Measurements from ENCODE around the gene CEP97. TPM values are rescaled to one million over a fixed set of nuclear protein-coding genes. Genes with fewer than 3 reads are reported as not detected.

Gene CEP97
- total RNA-seq (2022) (11.5 and 14.2 TPM in 2 replicates), Bru-seq, nascent RNA (percentile 62 among the genes with signal in this experiment), BruChase-seq, experiment 1, labeled RNA remaining after a 6-hour chase (percentile 74 among the genes with signal in this experiment), BruChase-seq, experiment 2, labeled RNA remaining after a 2-hour chase (percentile 77 among the genes with signal in this experiment)
- long read RNA-seq, full-length matches to known transcripts = 2 of 5 reads
- long read RNA-seq, partial matches to known transcripts = 2 of 5 reads
- long read RNA-seq, other reads (novel, unspliced or antisense) = 1 of 5 reads

GRCh38 chr3:101724329-101725193 is at the start of gene CEP97:
Gene CEP97, plus strand, starts transcription at chr3:101724614. Its CDS starts 63 bp downstream, at chr3:101724677.
- Mint-ChIP-seq H3K27ac (ENCODE audit: low read depth, unreplicated experiment) (peak within 1 kb of the TSS; percentile 84), H3K4me1 (ENCODE audit: insufficient read depth, unreplicated experiment) (peaks cover 30% of the 10 kb centered on the region), H3K9me3 (ENCODE audit: unreplicated experiment) (no peaks in the 10 kb centered on the region), H3K4me3 (ENCODE audit: unreplicated experiment) (peak within 1 kb of the TSS; percentile 97), H3K36me3 (ENCODE audit: insufficient read depth, unreplicated experiment) (peaks cover 27% of the 10 kb centered on the region), H3K27me3 (ENCODE audit: insufficient read depth, unreplicated experiment) (no peaks in the 10 kb centered on the region)
- intact Hi-C loops (cut with micrococcal nuclease) = loop anchor here (1.0 to 2.0 kb wide), 2 partner anchors 30 to 47 kb away; partner anchors contain the start of gene ZBTB11
- TF ChIP-seq CTCF (IDR thresholded peaks at IDR 0.05; ENCODE audit: unreplicated experiment) = no peak
- BruUV-seq (replicated peaks) = no TSS peak
- ChIA-PET POLR2A (interaction anchor here (0.6 to 3.4 kb wide), 21 partner anchors 9 to 1339 kb away, joined by 3 to 50 read pairs (median 3); partner anchors contain the start of genes NFKBIZ, NXPE3, PCNP and RPL24), CTCF (interaction anchor here (0.6 to 1.6 kb wide), 6 partner anchors 13 to 54 kb away, joined by 3 to 10 read pairs (median 4); partner anchors contain the start of gene NXPE3)
- DNase-seq (ENCODE audit: unreplicated experiment) = peak; percentile 93

- CTCF ChIA-PET = interaction anchor here (0.8 to 2.4 kb wide), 4 partner anchors 9 to 549 kb away, joined by 4 to 16 read pairs (median 5); partner anchors contain the start of gene PCNP
- Mint-ChIP-seq H3K27ac (ENCODE audit: low read depth, unreplicated experiment) (peak overlapping the region; percentile 93), H3K36me3 (ENCODE audit: insufficient read depth, unreplicated experiment) (peaks cover 36% of the 10 kb centered on the region), H3K4me1 (ENCODE audit: insufficient read depth, unreplicated experiment) (peaks cover 27% of the 10 kb centered on the region), H3K9me3 (ENCODE audit: unreplicated experiment) (no peaks in the 10 kb centered on the region), H3K4me3 (ENCODE audit: unreplicated experiment) (peak overlapping the region; percentile 82), H3K27me3 (ENCODE audit: insufficient read depth, unreplicated experiment) (no peaks in the 10 kb centered on the region)
- TF ChIP-seq CTCF (IDR thresholded peaks at IDR 0.05; ENCODE audit: unreplicated experiment) = no peak
- no peak for DNase-seq (ENCODE audit: unreplicated experiment)
- TSS peak; percentile 22 for BruUV-seq (replicated peaks)
- intact Hi-C loops (cut with micrococcal nuclease) = loop anchor here (2.0 kb wide), 1 partner anchor 101 kb away; the partner anchor contains the start of gene PCNP
- POLR2A ChIA-PET = interaction anchor here (0.6 to 7.4 kb wide), 25 partner anchors 8 to 1635 kb away, joined by 3 to 180 read pairs (median 5); partner anchors contain the start of genes CEP97, PCNP, RPL24 and SENP7
These were observed 48.7 kb upstream of the CEP97 start for GRCh38 chr3:101675709-101676215.

GRCh38 chr3:101676216-101676764 is 48.1 kb upstream of the CEP97 start:
- BruUV-seq (replicated peaks) = no TSS peak

More at GRCh38 chr3:101676216-101676764, 48.1 kb upstream of the CEP97 start:
- Mint-ChIP-seq H3K27me3 (ENCODE audit: insufficient read depth, unreplicated experiment) (no peaks in the 10 kb centered on the region), H3K4me1 (ENCODE audit: insufficient read depth, unreplicated experiment) (peaks cover 32% of the 10 kb centered on the region), H3K9me3 (ENCODE audit: unreplicated experiment) (no peaks in the 10 kb centered on the region), H3K4me3 (ENCODE audit: unreplicated experiment) (peak overlapping the region; percentile 82), H3K27ac (ENCODE audit: low read depth, unreplicated experiment) (peak overlapping the region; percentile 93), H3K36me3 (ENCODE audit: insufficient read depth, unreplicated experiment) (peaks cover 41% of the 10 kb centered on the region)
- ChIA-PET POLR2A (interaction anchor here (0.6 to 7.4 kb wide), 27 partner anchors 8 to 1635 kb away, joined by 3 to 180 read pairs (median 5); partner anchors contain the start of genes CEP97, NFKBIZ, PCNP and RPL24), CTCF (interaction anchor here (0.6 to 2.4 kb wide), 11 partner anchors 8 to 1371 kb away, joined by 3 to 16 read pairs (median 4); partner anchors contain the start of genes CEP97, PCNP and RPL24)
- DNase-seq (ENCODE audit: unreplicated experiment) = peak; percentile 96
- intact Hi-C loops (cut with micrococcal nuclease) = loop anchor here (2.0 kb wide), 1 partner anchor 101 kb away; the partner anchor contains the start of gene PCNP
- TF ChIP-seq CTCF (IDR thresholded peaks at IDR 0.05; ENCODE audit: unreplicated experiment) = no peak
